ENCODE results near the gene GPR143.

Gene GPR143

GRCh38 chrX:9706421-9706820, 59.2 kb downstream of the GPR143 start:
- DNase-seq: no peak

DNA sequence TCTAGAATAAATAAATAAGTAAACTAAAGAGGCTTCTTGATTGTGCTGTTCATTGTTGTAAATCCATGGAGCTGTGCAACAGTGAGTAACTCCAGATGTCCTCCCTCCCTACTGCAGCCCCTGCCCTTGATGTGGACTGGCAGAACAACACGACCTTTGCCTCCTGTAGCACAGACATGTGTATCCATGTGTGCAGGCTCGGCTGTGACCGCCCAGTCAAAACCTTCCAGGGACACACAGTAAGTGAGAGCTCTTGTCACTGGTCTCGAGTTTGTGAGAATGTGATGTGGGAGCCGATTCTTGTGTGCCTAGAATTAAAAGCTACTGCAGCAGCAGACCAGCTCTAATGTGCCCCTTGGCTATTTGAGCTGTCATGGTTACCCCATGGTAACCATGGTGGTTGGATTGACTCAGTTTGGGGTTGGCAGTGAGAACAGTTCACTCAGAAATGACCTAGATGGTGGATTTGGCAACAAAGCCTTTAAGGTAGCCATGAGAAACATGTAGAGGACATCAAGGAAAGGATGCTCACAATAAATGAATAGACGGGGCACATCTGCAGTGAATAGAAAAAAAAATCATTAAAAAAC, 60.7 kb downstream of the GPR143 start:
- no peak for DNase-seq

DNA sequence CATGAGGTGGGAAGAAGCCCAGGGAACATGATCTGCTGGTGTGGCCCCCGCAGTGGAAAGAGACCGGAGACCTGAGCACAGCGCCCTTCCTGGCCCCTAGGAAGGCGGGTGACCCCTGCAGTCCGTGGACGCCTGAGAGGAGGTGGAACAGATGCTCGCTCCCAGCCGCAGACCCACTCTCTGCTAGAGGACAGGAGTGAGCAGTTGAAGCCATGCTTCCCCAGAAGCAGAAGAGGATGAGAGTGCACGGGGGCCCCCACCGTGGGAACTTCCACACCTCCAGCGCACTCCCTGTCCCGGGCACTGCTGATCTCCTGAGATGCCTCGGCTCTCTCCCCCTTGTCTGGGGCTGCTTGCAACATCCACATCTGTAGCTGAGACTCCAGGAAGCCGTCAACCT, 62.2 kb downstream of the GPR143 start:
- no peak for DNase-seq

GRCh38 chrX:9701790-9702189, 63.9 kb downstream of the GPR143 start:
- no peak for DNase-seq

GRCh38 chrX:9700555-9700954, 65.1 kb downstream of the GPR143 start:
- no peak for DNase-seq

DNA sequence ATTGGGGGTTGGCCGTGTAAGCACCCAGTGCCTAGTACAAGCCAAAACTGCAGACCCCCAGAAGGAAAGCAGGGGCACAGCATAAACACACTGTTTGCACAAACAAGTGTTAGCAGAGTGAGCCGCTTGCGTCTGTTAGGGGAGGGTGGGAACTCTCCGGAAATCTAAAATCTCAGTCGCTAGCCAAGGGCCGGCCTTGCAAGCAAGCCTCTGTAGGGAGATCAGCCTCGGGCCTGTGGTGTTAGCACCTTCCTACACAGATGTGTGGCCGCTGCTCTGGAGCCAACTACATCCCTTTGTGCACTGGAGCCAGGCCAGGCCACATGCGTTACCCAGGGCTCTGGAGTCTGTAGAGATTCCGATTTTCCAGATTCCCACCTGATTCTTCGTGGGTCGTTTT, 67.1 kb downstream of the GPR143 start:
- no peak for DNase-seq

DNA sequence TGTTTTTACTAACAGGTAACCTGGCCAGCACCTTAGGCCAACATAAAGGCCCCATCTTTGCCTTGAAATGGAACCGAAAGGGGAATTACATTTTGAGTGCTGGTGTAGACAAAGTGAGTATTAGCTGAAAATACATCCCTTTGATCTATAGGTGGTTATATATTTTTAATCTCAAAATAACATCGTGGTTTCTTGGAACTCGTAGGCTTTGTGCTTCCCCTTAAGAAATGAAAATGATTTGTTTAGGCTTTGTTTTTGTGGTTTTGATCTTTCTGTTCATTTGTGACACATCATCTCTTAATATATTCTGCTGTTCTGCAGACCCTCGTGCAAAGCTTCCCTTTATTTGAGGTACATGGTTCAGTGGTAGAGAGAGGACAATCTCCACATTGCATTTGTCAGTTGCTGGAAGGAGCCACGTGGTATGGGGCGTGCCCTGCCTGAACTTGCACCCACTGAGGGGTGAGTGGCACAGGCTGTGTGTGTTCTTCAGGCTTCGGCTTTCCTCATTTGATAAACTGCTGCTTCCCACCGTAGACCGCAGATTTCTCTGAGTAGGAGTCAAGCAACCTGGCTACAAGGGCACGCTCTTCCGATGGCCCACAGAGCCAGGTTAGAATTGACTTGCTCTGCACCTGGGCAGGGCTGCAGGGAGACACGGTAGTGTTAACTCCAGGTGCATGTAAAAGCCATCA, 72.2 kb downstream of the GPR143 start:
- DNase-seq: no peak

DNA sequence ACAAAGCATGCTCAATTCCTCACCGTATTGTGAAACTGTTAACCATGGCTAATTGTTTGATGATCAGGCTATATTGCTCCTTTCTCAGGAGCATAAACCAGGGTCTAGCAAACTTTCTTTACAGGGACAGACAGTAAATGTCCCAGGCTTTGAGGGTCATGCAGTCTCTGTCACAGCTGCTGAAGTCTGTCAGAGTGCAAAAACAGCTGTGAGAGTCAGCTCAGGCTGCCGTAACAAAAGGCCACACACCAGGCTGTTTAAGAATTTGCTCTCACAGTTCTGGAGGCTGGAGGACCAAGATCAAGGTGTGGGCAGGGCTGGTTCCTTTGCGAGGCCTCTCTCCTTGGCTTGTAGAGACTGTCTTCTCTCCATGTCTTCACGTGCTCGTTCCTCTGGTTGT, 75.6 kb downstream of the GPR143 start:
- no peak for DNase-seq

- DNase-seq: no peak
Measured at GRCh38 chrX:9688833-9689232, 76.8 kb downstream of the GPR143 start.

DNA sequence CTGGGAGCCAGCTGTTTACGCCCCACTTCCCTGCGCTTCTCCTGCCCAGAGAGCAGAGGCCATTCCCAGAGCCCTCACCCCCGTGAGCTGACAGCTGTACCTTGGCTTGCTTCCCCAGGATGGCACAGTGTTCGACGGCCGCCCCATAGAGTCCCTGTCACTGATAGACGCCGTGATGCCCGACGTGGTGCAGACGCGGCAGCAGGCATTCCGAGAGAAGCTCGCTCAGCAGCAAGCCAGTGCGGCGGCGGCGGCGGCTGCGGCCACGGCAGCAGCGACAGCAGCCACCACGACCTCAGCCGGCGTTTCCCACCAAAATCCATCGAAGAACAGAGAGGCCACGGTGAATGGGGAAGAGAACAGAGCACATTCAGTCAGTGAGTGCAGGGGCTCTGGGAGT, 77.7 kb downstream of the GPR143 start:
- no peak for DNase-seq

DNA sequence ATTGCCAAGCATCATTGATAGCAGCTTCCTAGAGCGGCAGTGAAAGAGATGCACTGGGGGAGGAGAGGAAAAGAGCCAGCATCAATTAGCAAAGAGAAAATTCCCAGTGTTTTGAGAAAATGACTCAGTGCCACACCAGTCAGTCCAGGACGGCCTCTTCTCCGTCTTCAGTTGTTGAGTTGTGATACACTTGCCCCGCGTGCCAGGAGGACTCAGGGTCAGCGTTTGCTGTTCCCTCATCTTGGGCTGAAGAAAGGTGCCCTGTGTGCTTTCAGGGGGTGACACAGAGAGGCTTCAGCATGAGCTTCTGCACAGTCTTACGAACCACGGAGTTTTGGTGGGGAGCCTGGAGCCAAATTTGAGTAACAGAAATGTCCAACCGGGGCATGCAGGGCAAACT, 82.3 kb downstream of the GPR143 start:
- DNase-seq: no peak

- no peak for DNase-seq
Measured at GRCh38 chrX:9682861-9683260, 82.8 kb downstream of the GPR143 start.

DNA sequence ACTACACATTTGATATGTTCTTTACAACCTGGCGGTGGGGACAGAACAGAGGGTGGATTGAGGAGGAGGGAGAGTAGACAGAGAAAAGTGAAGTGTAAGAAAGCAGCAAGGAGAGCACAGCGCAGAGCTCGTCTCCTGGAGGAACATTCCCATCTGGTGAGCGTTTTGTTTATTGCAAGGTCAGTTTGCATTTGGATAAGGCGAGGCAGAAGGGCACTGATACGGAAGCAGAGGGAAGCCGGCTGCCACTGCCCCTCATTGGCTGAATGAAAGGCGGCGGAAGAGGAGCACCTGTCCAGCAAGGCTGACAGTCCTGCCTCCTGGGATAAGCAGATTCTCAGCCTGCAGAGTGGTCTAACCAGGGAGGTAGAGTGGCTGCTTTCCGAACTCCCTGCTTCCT, 83.2 kb downstream of the GPR143 start:
- DNase-seq: no peak

- peak; percentile 4 for DNase-seq
Measured at GRCh38 chrX:9681422-9681821, 84.2 kb downstream of the GPR143 start.

DNA sequence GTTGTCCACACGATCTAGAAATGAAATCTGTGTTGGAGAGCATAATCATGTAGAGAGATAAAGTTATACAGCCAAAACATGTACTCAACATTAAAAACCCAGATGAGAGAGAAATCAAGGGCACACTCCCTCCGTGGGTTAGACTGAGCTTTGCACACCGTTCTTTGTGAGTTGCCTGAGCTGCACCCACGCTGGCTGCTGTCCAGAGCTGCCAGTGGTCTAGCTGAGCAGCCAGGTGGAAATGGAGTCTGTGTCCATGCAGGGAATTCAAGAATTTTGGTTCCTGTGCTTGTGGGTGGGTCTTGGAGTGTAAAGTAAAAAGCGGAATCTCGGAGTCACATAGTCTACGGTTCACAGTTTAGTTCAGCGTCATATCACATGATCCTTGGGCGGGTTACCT, 84.6 kb downstream of the GPR143 start:
- no peak for DNase-seq

DNA sequence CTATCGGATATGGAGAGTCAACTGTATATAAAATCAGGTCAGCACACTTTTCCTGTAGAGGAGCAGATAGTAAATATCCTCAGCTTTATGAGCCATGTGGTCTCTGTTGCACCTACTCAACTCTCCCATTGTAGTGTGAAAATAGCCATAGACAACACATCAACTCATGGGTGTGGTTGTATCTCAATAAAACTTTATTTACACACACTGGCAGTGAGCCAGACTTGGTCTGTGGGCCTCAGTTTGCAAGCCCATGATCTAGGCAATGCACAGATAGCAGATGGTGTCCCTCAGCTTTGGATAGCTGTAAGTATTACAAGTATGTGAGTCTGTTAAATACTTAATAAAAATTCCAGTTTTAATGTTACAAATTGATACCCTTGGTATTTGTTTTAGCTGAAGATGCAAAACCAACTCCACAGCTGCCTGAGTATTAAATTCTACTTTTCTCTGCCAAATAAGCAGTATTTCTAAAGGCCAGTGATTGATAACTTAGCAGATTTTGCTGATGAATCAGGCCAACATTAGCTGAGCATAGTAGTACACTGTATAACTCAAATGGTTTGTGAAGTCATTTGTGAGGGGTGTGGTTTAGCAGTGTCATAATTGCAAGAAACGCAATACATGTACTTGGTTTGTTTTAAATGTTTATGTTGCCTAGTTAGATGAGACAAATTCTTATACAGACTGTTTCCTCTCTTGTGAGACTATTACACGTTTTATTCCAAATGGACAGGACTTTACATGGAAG, 87.3 kb downstream of the GPR143 start:
- no peak for DNase-seq

DNA sequence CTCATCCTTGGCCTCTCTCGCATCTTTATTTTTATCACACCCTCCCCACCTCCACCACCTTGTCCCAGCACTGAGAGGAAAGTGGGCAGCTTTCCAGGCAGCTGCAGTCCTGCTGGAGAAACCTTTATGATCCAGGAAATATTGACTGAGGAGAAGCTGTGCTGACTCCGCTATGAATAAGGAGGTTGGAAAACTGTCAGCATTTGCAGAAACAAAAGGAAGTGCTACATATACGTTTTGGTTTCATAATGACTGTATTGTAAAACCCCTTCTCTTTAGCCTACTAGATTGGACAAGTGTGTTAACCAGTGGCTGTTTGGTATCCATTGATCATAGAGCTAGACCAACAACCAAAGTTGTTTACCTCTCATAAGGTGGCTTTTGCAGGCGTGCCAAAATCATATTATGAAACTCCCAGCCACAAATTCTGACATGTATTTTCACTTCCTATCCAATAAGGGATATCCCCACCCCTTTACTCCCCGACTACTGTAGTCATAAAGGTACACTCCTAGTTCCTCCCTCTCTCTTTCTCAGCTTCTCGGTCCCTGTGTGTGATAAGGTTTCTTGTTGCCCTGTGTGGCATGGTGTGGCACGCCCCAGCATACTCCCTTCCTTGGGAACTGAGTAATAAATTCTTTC, 88.4 kb downstream of the GPR143 start:
- DNase-seq: no peak

DNA sequence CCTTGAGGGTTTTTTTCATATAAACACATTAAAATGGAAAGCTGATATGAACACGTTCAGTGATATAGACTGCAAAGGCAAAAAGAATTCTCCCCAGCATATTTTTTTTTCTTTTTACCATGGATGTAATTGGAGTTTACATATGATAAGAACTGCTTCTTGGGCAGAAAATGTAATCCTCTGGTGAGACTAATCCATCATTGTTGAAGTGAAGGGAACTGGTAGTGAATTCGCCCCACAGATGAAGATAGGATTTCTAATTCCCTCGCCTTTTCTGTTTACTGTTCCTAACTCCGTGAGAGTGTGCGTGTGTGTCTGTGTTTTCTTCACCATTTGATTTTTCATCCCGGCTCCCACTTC, 88.9 kb downstream of the GPR143 start:
- no peak for DNase-seq

DNA sequence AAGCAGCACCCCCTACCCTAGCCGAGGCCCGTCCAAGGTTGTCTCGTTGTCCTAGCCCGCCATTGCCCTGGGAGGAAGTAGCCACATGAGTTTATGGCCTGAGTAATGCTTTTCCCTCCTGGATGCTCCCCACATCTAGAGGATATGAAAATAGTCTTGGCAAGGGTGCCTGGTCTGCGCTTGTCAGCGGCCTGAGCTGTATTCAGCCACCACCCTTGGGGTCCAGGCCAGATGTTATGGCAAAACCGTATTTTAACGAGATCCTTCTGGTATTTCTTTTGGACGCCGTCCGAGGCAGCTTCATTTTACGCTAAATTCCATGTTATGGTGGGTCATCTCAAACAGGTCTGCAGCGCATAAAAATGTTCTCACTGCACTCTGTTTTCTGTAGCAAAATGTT, 89.3 kb downstream of the GPR143 start:
- no peak for DNase-seq
